Epithelial cell of prostate (primary cell): ENCODE measurements around the gene CFAP20DC.
"Not testable (repeated sequence)": the region's sequence is repeated elsewhere in the genome, so short reads cannot be mapped to it uniquely, and the experiment has no call there.

ENCODE experiments used
- DNase-seq: peaks from one replicate; pipeline ENCODE4 v3.0.0-alpha.2; 2011; ENCODE audit warnings: low read depth, low spot score
- H3K27ac ChIP-seq: fragments of 450-650 bp; 2 replicates; pipeline ENCODE4 v1.5.1; 2017; ENCODE audit warnings: mild to moderate bottlenecking

Gene CFAP20DC

GRCh38 chr3:59049671-59050331, at the start of gene CFAP20DC:
TSS of gene CFAP20DC (minus strand) at chr3:59050025. CDS start at chr3:59049631, 394 bp downstream.
- H3K27ac ChIP-seq = peak within 1 kb of the TSS; percentile 70

GRCh38 chr3:59098516-59098915, 48.7 kb upstream of the CFAP20DC start:
- DNase-seq, H3K27ac ChIP-seq: not testable (repeated sequence)

More at GRCh38 chr3:59049671-59050331, at the start of gene CFAP20DC:
- DNase-seq = peak; percentile 79

DNA sequence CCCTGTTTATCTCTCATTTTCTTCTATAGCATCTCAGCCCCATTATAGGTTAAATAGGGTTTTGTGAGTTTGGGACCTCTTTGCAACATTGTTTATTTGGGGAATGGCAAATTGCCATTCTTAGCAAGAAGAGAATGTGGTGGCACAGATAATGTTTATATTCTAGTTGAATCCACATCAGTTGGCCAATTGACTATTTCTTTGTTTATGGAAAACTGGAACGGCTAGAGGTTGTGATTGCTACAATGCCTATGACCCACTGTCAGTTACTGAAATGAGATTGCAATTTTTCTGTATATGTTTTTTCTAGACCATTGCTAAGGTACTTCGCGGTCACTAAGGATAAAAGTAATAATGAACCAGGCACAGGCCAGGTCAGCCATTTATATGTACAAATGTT, 44.6 kb upstream of the CFAP20DC start:
- H3K27ac ChIP-seq = no peak overlapping the region
- DNase-seq = no peak

DNA sequence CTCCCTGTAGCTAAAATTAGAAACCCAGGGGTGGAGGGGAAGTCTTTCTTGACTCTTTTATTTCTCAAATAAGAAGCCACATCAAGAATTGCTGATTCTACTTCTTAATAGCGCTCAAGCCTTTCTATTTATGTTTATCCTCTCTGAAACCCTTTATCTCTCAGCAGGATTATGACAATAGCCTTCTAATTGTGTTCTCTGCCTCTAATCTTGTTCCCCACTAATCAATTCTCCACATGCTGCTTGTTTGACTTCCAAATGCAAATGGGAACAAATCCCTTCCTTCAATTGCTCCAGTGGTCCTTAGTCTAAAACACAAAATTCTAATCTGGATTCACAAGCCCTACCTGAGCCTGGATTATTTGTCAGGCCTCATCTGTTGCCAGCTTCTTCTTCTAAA, 43.7 kb upstream of the CFAP20DC start:
- DNase-seq = no peak
- no peak overlapping the region for H3K27ac ChIP-seq

- no peak overlapping the region for H3K27ac ChIP-seq
- DNase-seq = no peak
These were observed 38.9 kb upstream of the CFAP20DC start for GRCh38 chr3:59088761-59089160.

DNA sequence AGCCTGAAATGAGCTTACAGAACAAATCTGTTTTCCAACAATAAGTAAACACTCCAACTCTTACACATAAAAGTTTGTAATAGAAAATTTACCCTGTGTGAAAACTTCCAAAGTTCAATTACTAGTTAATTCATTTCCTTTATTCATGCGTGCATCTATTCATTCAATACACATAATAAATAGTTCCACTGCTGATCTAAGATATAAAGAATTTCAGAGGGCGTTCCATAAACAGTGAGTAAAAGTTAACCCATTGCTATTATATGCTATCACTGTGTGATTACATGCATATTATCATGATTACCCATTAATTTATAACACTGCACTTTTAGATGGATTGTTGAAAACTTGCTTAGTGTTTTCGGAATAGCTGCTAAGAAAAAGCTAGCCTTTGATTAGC, 36.2 kb upstream of the CFAP20DC start:
- no peak overlapping the region for H3K27ac ChIP-seq
- no peak for DNase-seq

GRCh38 chr3:59084583-59084982, 34.8 kb upstream of the CFAP20DC start:
- DNase-seq = no peak
- peak overlapping the region; percentile 40 for H3K27ac ChIP-seq

- no peak for DNase-seq
- H3K27ac ChIP-seq = no peak overlapping the region
These were observed 32.3 kb upstream of the CFAP20DC start for GRCh38 chr3:59082106-59082505.

- DNase-seq = no peak
- H3K27ac ChIP-seq = no peak overlapping the region
These were observed 31.2 kb upstream of the CFAP20DC start for GRCh38 chr3:59081071-59081470.

DNA sequence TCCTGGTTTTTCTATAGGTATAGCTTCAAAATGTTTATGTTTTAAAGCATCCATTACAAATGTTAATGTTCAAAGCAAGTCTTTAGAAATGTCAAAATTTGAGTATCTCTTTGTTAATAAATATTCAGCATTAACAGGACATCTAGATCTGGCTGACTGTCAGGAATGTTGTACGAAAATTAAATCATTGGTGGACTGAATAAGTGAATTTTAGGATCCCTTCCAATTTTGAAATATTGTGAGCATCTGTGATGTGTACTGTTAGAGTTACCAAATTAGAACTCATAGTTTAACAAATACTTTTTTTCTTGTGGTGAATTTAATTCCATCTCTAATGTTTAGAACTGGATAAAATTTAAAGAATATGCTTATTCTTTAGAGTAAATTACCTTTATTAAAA, 30.1 kb upstream of the CFAP20DC start:
- H3K27ac ChIP-seq = no peak overlapping the region

GRCh38 chr3:59074764-59075163, 24.9 kb upstream of the CFAP20DC start:
- no peak overlapping the region for H3K27ac ChIP-seq
- DNase-seq = no peak

More for the DNA sequence above, 30.1 kb upstream of the CFAP20DC start:
- DNase-seq = no peak

- H3K27ac ChIP-seq = no peak overlapping the region
- DNase-seq = no peak
These were observed 22.9 kb upstream of the CFAP20DC start for GRCh38 chr3:59072681-59073080.

DNA sequence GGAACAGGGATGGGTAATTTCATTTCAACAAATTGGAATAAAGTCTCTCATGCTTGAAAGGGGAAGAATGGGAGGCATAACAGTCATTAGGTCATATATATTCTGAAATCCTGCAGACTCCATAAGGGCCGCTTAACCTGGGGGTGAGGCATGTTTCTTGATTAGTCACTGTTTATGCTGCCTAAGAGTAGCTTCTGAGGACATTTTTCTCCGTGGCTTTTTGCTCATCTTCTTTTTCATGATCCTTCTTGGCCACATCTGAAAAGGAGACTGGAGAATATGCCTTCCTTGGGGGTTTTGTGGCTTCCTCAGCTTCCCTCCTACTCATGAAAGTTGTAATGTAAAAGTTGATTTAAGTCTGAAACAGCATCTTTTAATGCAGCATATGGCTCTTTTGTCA, 20.0 kb upstream of the CFAP20DC start:
- DNase-seq = no peak
- H3K27ac ChIP-seq = no peak overlapping the region

DNA sequence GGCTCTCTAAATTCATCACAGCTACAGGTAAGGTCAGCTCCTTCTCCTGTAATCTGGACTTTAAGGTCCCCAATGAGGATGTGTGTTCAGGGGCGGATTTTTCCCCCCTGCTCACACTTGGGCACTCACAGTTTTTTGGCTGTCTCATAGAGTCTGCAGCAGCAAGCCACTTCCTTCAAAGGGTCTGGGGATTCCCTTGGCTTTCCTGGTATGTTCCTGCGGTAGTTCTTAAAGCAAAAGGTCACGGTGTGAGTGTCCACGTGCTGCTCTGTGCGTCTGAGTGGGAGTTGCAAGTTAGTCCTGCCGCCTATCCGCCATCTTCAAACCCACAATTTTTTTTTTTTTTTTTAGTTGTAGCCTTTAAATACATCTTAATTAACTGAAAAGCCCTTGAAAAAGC, 15.4 kb upstream of the CFAP20DC start:
- no peak overlapping the region for H3K27ac ChIP-seq
- no peak for DNase-seq

DNA sequence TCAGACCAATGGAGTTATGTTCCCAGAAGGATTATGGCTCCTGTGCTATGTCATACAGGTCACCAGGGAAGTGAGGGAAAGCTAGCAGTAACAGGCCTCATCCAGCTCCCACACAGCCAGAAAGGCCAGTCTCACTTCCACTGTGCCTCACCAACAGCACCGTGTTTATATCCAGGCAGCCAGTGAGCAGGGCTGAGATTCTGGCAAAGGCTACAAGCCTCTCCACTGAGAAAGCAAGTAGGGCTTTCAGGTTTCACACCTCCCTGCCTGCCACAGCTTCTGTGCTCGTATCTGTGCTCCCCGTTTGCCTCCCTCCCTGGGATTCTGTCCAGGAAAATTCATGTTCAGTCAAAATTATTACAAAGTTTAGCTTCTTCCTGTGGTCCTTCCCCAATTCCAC, 14.9 kb upstream of the CFAP20DC start:
- no peak for DNase-seq
- H3K27ac ChIP-seq = no peak overlapping the region

DNA sequence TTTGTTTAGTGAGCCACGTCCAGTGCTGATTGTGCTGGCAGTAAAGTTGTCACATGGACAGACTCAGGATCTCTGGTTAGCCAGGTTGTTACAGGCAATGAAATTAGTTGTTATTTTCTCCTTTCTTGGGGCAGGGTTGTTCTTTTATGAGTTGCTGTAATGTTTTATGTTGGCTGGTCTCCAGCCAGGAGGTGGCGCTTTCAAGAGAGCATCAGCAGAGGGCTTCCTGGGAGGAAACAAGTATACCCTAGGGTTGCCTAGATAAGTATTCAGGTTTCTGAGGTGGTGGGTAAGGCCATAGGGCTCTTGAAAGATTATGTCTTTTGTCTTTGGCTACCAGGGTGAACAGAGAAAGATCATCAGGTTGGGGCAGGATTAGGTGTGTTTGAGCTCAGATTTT, 14.5 kb upstream of the CFAP20DC start:
- no peak overlapping the region for H3K27ac ChIP-seq
- DNase-seq = no peak

DNA sequence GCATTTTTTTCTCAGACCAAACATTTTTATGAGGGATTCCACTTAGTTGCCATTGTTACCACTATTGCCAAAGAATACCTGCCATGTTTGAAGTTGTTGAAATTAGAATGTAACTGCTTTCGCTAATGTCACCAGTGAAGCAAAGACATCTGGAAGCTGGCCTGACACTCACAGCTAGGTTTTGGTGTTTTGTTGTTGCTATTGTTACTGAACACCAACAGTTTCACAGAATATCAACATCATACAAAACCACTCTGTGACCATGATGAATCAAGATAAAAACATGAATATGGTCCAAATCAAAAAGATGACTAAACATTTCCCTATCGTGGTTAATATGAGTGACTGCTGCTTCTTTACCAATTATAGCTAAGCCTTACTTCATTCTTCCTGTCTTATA, 6.9 kb upstream of the CFAP20DC start:
- no peak for DNase-seq

DNA sequence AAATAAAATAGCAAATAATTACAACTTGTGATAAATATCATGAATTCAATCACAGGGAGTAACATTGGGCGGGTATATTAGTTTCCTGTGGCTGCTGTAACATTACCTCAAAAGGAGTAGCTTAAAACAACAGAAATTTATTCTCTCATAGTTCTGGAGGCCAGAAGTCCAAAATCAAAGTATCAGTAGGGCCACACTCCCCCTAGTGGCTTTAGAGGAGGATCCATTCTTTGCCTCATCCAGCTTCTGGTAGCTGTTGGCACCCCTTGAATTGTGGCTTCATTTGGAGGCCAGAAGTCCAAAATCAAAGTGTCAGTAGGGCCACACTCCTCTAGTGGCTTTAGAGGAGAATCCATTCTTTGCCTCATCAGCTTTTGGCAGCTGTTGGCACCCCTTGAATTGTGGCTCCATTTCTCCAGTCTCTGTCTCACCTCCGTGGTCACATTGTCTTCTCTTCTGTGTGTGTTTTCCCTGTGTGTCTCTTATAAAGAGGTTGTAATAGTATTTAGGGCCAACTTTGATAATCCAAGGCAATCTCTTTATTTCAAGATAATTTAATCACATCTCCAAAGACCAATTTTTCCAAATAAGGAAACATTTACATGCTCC, 3.1 kb upstream of the CFAP20DC start:
- no peak for DNase-seq
- H3K27ac ChIP-seq = no peak overlapping the region

More for the DNA sequence above, 6.9 kb upstream of the CFAP20DC start:
- no peak overlapping the region for H3K27ac ChIP-seq

- not testable (repeated sequence) for H3K27ac ChIP-seq, DNase-seq
These were observed 1.1 kb upstream of the CFAP20DC start for GRCh38 chr3:59050811-59051414.

GRCh38 chr3:59046839-59047238, 3.0 kb downstream of the CFAP20DC start:
- H3K27ac ChIP-seq = peak overlapping the region; percentile 70
- no peak for DNase-seq

GRCh38 chr3:59043391-59043790, 6.4 kb downstream of the CFAP20DC start:
- DNase-seq = no peak
- no peak overlapping the region for H3K27ac ChIP-seq

DNA sequence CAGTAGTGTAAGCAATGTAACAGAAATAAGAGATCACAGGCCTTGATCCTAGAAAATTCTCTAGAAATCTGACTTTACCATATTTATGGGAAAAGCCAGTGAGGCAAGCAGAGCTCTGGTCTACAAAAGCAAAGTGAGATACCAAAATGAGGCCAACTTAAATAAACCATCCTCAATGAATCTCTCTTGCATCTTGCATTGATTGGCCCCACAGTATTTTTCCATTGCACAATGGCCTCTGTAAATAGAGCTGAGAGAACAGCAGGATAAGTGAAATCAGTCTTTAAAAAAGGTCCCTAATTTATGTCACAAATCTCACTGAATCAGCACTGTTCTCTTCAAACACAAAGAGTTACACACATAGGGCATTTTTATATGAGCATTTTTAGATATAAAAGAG, 8.9 kb downstream of the CFAP20DC start:
- DNase-seq = no peak
- no peak overlapping the region for H3K27ac ChIP-seq
